HL-60 (cell line): ENCODE results near the gene LMAN1L.

Experiments
- CTCF ChIP-seq: IDR thresholded peaks from one replicate; pipeline ENCODE4 v1.5.1; 2011; ENCODE audit warnings: low read length, control low read depth, inconsistent platforms; ENCODE audit not compliant: insufficient read depth
- REST ChIP-seq: IDR thresholded peaks from 2 replicates; pipeline ENCODE4 v1.6.1; 2012; ENCODE audit warnings: low read depth; ENCODE audit not compliant: insufficient replicate concordance

GRCh38 chr15:74841891-74842373 is 29.3 kb downstream of the LMAN1L start:
- no peak for TF ChIP-seq CTCF
- no peak for TF ChIP-seq REST
